Omental fat pad (tissue), 4 donors: ENCODE results near the gene XCL2. TPM values are rescaled to one million over a fixed set of nuclear protein-coding genes. Genes with fewer than 3 reads are reported as not detected.
"Not testable (repeated sequence)": the region's sequence is repeated elsewhere in the genome, so short reads cannot be mapped to it uniquely, and the experiment has no call there.

Experiments
- ATAC-seq: fragments of 150-250 bp; one replicate; pipeline ENCODE4 v1.9.1; 2016; ENCODE audit warnings: mild to moderate bottlenecking, moderate library complexity; ENCODE audit not compliant: low FRiP score
- DNase-seq: peaks from one replicate; pipeline ENCODE4 v3.0.0-alpha.2; 2019; ENCODE audit warnings: low spot score
- CTCF ChIP-seq, 3 donors: fragments of 450-650 bp; IDR thresholded peaks; one replicate each; pipeline ENCODE4 v1.5.1; 2016 to 2017; ENCODE audit warnings: antibody characterized with exemption in 3 of 3, mild to moderate bottlenecking in 3 of 3, moderate library complexity in 2 of 3
- total RNA-seq, 4 donors: library from RNA; depleted of rRNA; stranded (reverse); fragments of >200 nt; gene quantifications; one replicate each; pipeline ENCODE4 v1.1.0, GENCODE V29; 2016

XCL2 gene
- total RNA-seq, 4 donors from 2014 or later: 1.6 TPM; not detected in 3

- DNase-seq (no peak), ATAC-seq (no peak)
- TF ChIP-seq CTCF (IDR thresholded peaks at IDR 0.05): no peak
These were observed 11.8 kb upstream of the XCL2 start for GRCh38 chr1:168555508-168556046.

GRCh38 chr1:168554603-168555483, 11.0 kb upstream of the XCL2 start:
- no peak for DNase-seq
- TF ChIP-seq CTCF (IDR thresholded peaks at IDR 0.05): no peak
- ATAC-seq: no peak

DNA sequence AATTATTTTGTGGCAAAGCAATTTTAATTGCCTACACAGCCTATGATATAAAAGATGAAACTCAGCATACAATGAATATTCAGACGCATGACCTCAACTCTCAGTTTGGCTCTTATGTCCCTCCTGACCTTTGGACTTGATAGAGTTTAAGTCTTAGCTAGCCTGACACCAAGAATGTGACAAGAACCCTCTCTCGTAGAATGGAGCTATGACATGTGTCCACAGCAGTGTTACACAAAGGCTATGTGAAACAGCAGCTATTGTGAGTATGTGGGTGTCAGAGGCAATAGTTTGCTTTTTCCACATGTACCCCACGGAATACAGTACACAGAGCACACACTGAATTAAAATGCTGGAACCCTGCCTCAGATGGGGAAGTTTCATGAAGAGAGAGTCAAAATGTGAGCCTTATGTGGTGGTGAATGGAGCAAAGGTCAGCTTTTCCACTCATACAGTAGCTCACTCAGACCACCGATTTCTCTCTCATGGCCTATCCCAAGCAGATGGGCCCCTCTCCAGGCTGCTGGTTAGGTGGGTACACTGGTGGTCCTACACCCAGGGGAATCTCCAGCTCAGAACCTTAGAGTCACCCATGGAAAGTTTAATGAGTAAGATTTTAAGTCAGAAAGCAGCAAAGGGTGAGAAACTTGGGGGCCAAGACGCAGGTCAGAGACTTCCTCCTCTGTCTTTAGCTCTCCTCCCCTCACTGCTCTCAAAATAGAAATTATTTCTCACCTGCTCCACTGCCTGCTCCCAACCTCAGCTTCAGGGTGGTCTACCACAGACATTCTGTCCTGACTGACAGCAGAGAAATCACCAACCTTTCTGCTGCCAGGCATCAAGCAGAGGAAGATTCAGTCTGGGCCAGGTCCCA, 10.1 kb upstream of the XCL2 start:
- TF ChIP-seq CTCF (IDR thresholded peaks at IDR 0.05): no peak
- DNase-seq (no peak), ATAC-seq (no peak)

GRCh38 chr1:168552961-168553360, 9.2 kb upstream of the XCL2 start:
- TF ChIP-seq CTCF (IDR thresholded peaks at IDR 0.05): no peak
- DNase-seq (no peak), ATAC-seq (no peak)

- no peak for TF ChIP-seq CTCF (IDR thresholded peaks at IDR 0.05)
- ATAC-seq (no peak), DNase-seq (no peak)
These were observed 7.9 kb upstream of the XCL2 start for GRCh38 chr1:168551688-168552087.

DNA sequence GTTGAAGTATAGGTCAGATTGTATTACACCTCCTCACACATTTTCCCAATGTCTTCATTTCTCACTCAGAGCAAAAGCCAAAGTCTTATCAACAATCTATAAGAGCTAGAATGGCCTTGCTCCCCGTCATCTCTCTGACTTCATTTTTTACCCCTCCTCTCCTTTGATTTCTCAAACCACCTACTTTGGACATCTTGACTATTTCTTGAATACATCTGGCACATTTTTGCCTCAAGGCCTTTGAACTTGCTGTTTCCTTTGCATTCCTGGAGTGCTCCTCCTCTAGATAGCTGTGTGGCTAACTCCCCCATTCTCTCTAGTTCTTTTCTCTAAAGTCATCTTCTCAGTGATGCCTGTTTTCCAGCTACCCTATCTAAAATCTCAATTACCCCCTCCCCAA, 7.2 kb upstream of the XCL2 start:
- no peak for TF ChIP-seq CTCF (IDR thresholded peaks at IDR 0.05)
- ATAC-seq (no peak), DNase-seq (no peak)

- not testable (repeated sequence) for ATAC-seq, DNase-seq
These were observed 2.7 kb upstream of the XCL2 start for GRCh38 chr1:168546553-168546895.

DNA sequence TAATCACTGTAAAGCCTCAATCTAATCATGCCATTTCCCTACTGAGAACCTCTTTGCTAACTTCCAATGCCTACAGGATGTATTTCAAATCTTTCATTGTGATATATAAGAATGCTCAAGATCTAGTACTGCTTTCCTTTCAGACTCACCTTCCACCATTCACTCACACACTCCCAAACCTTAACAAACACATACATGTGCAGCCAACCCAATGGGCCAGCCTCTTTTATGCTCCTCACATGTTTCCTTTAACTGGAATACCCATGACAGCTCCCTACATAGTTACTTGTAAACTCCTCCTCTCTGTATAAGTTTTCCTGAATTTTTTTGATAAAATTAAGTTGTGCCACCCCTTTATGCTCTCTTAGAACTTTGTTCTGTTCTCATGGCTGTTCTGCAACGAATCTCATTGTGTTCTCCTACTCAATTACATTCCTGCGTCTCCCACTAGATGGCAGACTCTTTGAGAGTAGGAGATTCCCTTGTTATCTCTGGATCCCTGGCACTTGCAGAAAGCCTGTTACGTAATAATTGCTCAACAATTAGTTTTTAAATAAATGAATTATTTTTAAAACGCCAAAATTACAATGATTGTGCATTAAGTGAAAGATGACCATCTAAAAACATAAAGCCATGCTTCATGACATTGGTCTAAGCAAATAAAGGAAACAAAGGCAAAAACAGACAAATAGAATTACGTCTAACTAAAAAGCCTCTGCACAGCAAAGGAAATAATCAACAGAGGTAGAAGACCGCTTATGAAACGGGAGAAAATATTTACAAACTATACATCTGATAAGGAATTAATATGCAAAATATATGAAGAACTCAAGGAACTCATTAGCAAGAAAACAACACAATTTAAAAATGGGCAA, 2.1 kb upstream of the XCL2 start:
- not testable (repeated sequence) for DNase-seq
- peak; percentile 66 for ATAC-seq

- DNase-seq, ATAC-seq: not testable (repeated sequence)
These were observed 819 bp downstream of the XCL2 start for GRCh38 chr1:168542978-168543377.

- not testable (repeated sequence) for DNase-seq, ATAC-seq
These were observed 3.0 kb downstream of the XCL2 start for GRCh38 chr1:168540798-168541197.
